ENCODE data around the gene XIST. TPM values are rescaled to one million over a fixed set of nuclear protein-coding genes. Genes with fewer than 3 reads are reported as not detected.

XIST gene
- total and polyA plus RNA-seq, 2 of the 8 experiments (the other 6 are each of a cell fraction or from before 2014, with no cell fraction given) = 0.06 to 0.19 TPM

DNA sequence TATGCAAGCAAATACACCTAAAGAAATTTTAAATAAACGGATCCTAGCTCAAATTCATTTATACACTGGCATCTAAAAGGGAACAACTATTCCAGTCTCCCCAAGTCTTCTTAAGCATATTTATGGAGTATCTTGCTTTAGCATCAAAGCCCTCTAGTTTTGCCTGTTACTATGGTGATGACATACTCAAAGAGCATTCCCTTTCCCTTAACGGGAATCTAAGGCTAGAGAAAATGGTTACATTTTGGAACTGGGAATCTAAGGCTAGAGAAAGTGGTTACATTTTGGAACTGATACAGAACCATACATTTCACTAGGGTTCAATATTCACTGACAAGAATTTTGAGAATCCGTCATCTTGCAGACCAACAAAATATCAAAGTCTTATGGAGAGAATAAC, 18.3 kb downstream of the XIST start:
- TF ChIP-seq CREB1 (IDR thresholded peaks at IDR 0.05) = no peak
- no peak for TF ChIP-seq POLR2AphosphoS5 (IDR thresholded peaks at IDR 0.05; ENCODE audit: low read depth, low read length)
- no peak for TF ChIP-seq RFX5 (IDR thresholded peaks at IDR 0.05; ENCODE audit: borderline replicate concordance, low read depth, low read length)
- TF ChIP-seq NANOG (IDR thresholded peaks at IDR 0.05; ENCODE audit: insufficient read depth, low read depth, low read length, poor library complexity, severe bottlenecking) = no peak
- no peak for TF ChIP-seq RBBP5 (IDR thresholded peaks at IDR 0.05; ENCODE audit: borderline replicate concordance, low read depth, low read length)
- no peak for TF ChIP-seq SP4 (IDR thresholded peaks at IDR 0.05; ENCODE audit: low read length)
- no peak for TF ChIP-seq JUN (IDR thresholded peaks at IDR 0.05; ENCODE audit: low read depth, low read length)
- no peak for TF ChIP-seq KDM5A (IDR thresholded peaks at IDR 0.05; ENCODE audit: low read length)

More for the DNA sequence above, 18.3 kb downstream of the XIST start:
- Histone ChIP-seq H3K23ac (ENCODE audit: insufficient read length) (no peak overlapping the region), H3K4me1 (replicated peaks in 1 of 4; ENCODE audit: control insufficient read depth in 3 of 4, insufficient read depth in 4 of 4, low read length in 3 of 4) (no peaks in the 10 kb centered on the region), H4K8ac (ENCODE audit: extremely low read depth, insufficient read depth, low read length) (no peak overlapping the region), H3K9ac (replicated peaks in 1 of 4; ENCODE audit: extremely low read depth in 1 of 4, low read depth in 3 of 4, low read length in 3 of 4) (no peak overlapping the region), H2BK5ac (ENCODE audit: low read depth, low read length) (no peak overlapping the region), H3K27ac (ENCODE audit: low read depth, low read length) (no peak overlapping the region), H3K4me3 (ENCODE audit: extremely low read depth in 1 of 4, insufficient read depth in 2 of 4, low read depth in 3 of 4, low read length in 4 of 4) (no peak overlapping the region), H3K4ac (replicated peaks; ENCODE audit: insufficient read length, low read depth, low read length) (no peak overlapping the region), H2BK15ac (ENCODE audit: low read length) (no peak overlapping the region), H3K4me2 (ENCODE audit: insufficient read depth in 1 of 2, low read depth in 2 of 2, low read length in 2 of 2) (no peak overlapping the region), H3K14ac (ENCODE audit: insufficient read length) (no peak overlapping the region), H4K20me1 (replicated peaks in 1 of 2; ENCODE audit: control insufficient read depth in 1 of 2, insufficient read depth in 2 of 2, low read length in 2 of 2) (no peaks in the 10 kb centered on the region), H2AFZ (ENCODE audit: low read length) (no peak overlapping the region), H3K79me2 (ENCODE audit: control insufficient read depth in 1 of 2, insufficient read depth in 2 of 2, low read length in 2 of 2) (no peaks in the 10 kb centered on the region), H2AK5ac (ENCODE audit: low read depth, low read length) (no peak overlapping the region), H3K79me1 (ENCODE audit: low read depth, low read length) (no peaks in the 10 kb centered on the region), H3K18ac (ENCODE audit: extremely low read depth, low read length) (no peak overlapping the region), H3K27me3 (replicated peaks in 1 of 4; ENCODE audit: control insufficient read depth in 3 of 4, extremely low read depth in 1 of 4, insufficient read depth in 3 of 4, low read length in 3 of 4) (no peaks in the 10 kb centered on the region), H2BK12ac (ENCODE audit: low read depth, low read length) (no peak overlapping the region), H3K36me3 (ENCODE audit: control insufficient read depth in 2 of 4, insufficient read depth in 4 of 4, low read length in 3 of 4) (no peaks in the 10 kb centered on the region), H3K23me2 (ENCODE audit: low read depth, low read length) (no peaks in the 10 kb centered on the region), H2BK20ac (ENCODE audit: low read length) (no peak overlapping the region), H4K5ac (ENCODE audit: insufficient read length, low read depth, low read length) (no peak overlapping the region), H2BK120ac (replicated peaks; ENCODE audit: low read depth, low read length) (no peak overlapping the region), H3K56ac (replicated peaks; ENCODE audit: insufficient read length, low read depth, low read length) (no peak overlapping the region), H4K91ac (replicated peaks; ENCODE audit: insufficient read length, low read length) (no peak overlapping the region), H3K9me3 (ENCODE audit: insufficient read depth in 2 of 2, low read depth in 1 of 2, low read length in 1 of 2) (no peaks in the 10 kb centered on the region)
- ChIA-PET CTCF (ENCODE audit: partially characterized antibody) (no interaction called here), POLR2A (ENCODE audit: partially characterized antibody) (no interaction called here)
- 79% methylated on average over 3 of the region's 3 CpGs; no CpG with 5 or more reads in 1 of the 2 experiments for WGBS, 2 experiments (ENCODE audit: extremely low coverage in 1 of 2, insufficient coverage in 1 of 2, insufficient read length in 1 of 2, insufficient replicate concordance in 2 of 2, low coverage in 1 of 2, low lambda C conversion rate in 2 of 2, missing lambda C conversion rate in 1 of 2)
- DNase-seq (ENCODE audit: low read depth in 1 of 2, low spot score in 2 of 2) = no peak
- FAIRE-seq = no peak
